ENCODE results near the gene PIGN.

PIGN gene

DNA sequence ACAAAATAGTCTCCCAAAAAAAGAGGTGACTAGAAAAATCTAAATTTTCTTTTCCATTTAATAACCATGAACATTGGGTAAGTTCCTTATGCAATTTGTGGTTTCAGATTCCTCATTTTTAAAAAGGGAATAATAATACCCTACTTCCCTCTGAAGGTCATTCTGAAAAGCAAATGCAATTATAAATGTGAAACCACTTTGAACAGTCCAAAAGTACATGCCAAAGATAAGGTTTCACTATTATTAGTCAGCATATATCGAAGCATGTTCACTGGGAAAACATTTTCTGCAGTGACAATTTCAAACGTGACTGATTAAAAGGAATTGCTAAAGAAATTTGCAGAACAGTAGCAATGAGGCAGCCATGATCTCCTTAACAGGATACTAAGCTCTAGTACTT lies 193.9 kb downstream of the PIGN start:
- DNase-seq (ENCODE audit: low spot score in 2 of 2) (no peak), ATAC-seq (no peak)
- Mint-ChIP-seq H3K27ac (no peak overlapping the region), H3K9me3 (no peaks in the 10 kb centered on the region), H3K4me1 (peaks cover 1% of the 10 kb centered on the region), H3K36me3 (no peaks in the 10 kb centered on the region), H3K4me3 (no peak overlapping the region)

DNA sequence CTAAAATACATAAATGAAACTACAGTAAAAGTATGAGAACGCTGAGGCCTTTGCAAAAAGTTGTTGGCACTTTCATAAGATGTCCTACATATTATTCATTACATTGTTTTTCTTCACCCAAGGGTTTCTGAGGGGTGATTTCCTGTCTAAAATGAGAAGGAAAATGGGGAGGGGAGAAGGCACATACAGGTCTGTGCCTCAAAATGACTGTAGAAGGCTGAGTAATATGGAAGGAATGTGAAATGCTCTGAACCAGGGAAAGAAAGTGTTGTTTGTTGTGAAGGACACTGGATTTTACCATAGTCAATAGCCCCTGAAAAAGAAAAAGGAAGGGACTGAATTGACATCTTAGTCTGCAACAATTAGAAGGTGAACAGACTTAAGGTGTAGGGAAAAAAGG lies 194.6 kb downstream of the PIGN start:
- Mint-ChIP-seq H3K9me3 (no peaks in the 10 kb centered on the region), H3K36me3 (no peaks in the 10 kb centered on the region), H3K4me3 (no peak overlapping the region), H3K27ac (no peak overlapping the region), H3K4me1 (no peaks in the 10 kb centered on the region)
- no peak for ATAC-seq
- DNase-seq (ENCODE audit: low spot score in 2 of 2), result no peak

- Mint-ChIP-seq H3K9me3 (no peaks in the 10 kb centered on the region), H3K4me3 (no peak overlapping the region), H3K4me1 (no peaks in the 10 kb centered on the region), H3K36me3 (no peaks in the 10 kb centered on the region), H3K27ac (no peak overlapping the region)
- ATAC-seq (no peak), DNase-seq (ENCODE audit: low spot score in 2 of 2) (no peak)
Measured at GRCh38 chr18:61991836-61992235, 195.0 kb downstream of the PIGN start.

- DNase-seq (ENCODE audit: low spot score in 2 of 2) (no peak), ATAC-seq (no peak)
- no peak overlapping the region for H3K4me3 Mint-ChIP-seq
- H3K4me1 Mint-ChIP-seq, result no peaks in the 10 kb centered on the region
- H3K27ac Mint-ChIP-seq, result no peak overlapping the region
- H3K9me3 Mint-ChIP-seq, result no peaks in the 10 kb centered on the region
- H3K36me3 Mint-ChIP-seq, result no peaks in the 10 kb centered on the region
Measured at GRCh38 chr18:61991201-61991600, 195.7 kb downstream of the PIGN start.

Measured in stimulated activated effector memory CD8-positive, alpha-beta T cell treated with anti-CD3 and anti-CD28 coated beads, Interleukin-12 subunit alpha, Interleukin-12 subunit beta, amount 100 ng/mL, for 72 hours (primary cell).